NCI-H146 treated with DMSO at 0.1 percent for 48 hours (cell line): ENCODE measurements around the gene PPIL3.

Source experiments
- DNase-seq: peaks from one replicate; lab custom pipeline; 2025; ENCODE audit not compliant: unreplicated experiment; lab: John Stamatoyannopoulos, UW

The PPIL3 gene

DNA sequence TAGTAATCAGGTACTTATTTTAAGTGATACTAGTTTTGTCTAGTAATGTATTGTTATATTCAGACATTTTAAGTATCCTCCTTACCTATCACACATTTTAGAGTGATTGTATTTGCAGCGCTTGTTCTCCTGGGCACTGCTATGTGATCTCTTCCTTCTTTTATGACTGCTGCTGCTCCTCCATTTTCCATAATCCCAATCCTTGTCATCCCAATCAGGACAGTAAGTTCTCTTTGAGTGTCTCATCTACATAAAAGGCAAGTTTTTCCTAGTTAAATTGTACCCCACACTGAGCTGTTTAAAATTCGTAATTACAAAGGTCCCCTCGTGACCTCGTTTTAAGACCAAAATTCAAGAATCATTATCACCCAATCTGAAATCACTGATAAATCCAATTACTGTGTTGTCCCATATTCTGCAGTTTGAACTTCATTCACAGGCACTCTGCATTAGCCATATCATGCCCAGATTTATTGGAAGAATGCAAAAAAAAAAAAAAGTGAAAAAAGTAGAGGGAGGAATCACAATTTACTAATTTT lies 27.2 kb downstream of the PPIL3 start:
- no peak for DNase-seq

GRCh38 chr2:200860092-200860795 lies 28.6 kb downstream of the PPIL3 start:
- DNase-seq: no peak

DNA sequence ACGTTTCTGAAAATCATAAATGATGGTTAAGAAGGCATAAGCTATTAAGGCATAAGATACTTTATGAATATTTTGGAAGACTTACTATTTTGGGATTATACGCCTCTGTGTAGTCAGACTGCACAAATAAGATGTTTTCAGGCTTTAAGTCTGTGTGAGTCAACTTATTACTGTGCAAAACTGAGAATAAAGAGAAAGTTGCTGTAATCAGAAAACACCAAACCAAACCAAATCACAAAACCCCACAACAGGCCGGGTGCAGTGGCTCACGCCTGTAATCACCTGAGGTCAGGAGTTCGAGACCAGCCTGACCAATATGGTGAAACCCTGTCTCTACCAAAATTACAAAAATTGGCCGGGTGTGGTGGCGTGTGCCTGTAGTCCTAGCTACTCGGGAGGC lies 32.1 kb downstream of the PPIL3 start:
- no peak for DNase-seq

DNA sequence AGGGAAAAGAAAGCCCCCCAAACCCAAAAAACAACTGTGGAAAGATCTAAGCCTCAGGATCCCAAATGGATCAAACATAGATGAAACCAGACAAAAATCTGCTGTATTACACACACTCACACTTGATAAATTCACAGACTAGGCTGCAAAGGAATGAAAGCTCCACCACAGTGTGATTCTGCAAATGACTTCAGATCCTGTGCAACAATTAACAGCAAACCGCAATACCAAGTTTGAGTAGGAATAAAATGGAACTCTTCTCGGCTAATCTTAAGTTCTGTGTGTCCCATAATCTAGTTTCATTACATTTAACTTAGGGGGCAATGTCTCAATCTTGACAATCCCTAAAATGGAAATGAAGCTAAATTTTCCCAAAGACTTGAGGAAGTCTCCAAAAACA lies 36.3 kb downstream of the PPIL3 start:
- DNase-seq: no peak

DNA sequence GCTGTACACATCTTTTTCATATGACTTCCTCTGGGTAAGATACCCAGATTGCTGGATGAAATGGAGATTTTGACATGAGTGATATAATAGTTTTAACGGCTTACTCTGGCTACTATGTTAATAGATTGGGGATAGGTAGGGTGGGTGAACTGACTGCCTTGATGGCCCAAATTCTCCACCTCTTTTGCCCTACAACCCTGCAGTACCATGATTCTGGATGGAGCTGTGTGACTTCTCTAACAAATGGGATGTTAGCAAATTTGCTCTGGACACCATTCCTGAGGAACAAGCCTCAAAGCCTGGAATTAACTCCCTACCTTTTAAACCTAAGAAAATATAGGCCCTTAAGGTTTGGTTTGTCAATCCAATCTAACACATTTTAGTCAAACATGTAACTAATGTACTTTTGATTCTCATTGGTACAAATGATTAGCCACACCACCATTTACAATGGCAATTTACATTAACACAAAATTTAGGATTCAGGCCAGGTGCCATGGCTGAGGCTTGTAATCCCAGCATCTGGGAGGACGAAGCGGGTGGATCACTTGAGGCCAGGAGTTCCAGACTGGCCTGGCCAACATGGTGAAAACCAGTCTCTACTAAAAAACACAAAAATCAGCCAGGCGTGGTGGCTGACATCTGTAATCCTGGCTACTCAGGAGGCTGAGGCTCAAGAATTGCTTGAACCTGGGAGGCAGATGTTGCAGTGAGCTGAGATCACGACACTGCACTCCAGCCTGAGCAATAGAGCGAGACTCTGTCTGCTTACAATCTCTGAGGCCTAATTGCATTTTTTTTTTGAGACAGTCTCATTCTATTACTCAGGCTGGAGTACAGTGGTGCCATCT lies 37.3 kb downstream of the PPIL3 start:
- no peak for DNase-seq

DNA sequence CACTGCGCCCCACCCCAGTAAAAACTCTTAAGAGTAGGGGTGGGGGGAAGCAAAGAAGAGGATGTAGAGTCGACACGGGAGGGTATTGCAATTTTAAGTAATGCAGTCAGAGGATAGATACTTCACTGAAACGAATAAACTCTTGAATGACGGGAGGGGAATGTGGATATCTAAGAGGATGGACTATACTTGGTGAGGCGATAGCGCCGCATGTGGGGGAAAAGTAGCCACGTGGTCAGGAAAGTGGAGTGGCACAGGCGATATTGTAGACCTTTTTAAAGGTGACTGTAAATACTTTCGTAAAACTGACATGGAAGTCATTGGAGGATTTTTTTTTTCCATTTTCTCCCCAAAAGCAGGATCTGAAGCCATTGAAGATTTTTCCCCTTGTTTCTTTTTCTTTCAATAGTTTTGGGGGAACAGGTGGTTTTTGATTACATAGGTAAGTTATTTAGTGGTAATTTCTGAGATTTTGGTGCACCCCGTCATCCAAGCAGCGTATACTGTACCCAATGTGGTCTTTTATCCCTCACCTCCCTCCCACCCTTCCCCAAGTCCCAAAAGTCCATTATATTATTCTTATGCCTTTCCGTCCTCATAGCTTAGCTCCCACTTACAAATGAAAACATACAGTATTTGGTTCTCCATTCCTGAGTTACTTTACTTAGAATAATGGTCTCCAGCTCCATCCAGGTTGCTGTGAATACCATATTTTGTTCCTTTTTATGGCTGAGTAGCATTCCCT lies 38.2 kb downstream of the PPIL3 start:
- no peak for DNase-seq

DNA sequence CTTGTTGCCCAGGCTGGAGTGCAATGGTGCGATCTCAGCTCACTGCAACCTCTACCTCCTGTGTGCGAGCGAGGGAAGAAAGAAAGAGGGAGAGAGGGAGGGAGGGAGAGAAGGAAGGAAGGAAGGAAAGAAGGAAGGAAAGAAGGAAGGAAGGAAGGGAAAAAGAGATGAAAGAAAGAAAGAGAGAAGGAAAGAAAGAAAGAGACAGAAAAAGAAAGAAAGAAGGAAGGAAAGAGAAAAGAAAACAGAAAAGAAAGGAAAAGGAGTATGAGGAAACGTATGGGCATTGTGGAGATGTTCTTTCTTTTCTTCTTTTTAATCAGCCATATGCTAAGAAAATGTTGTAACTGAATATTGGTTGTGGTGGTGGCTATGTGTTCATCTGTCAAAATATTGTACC lies 40.9 kb downstream of the PPIL3 start:
- no peak for DNase-seq

DNA sequence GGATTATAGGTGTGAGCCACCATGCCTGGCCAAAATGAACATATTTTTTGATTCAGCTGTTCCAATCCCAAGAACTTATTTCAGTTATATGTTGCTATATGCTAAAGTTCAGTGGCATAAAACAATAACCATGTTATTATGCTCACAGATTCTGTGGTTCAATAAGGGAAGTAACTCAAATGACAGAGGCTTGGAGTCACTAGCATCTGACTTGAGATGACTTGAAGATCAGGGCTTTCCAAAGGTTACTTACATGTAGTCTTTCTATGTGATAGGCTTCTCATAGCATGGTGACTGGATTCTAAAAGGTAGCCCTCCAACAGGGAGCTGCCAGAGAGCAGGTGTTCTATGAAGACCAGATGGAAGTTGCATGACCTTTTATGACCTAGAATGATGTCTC lies 41.6 kb downstream of the PPIL3 start:
- no peak for DNase-seq

DNA sequence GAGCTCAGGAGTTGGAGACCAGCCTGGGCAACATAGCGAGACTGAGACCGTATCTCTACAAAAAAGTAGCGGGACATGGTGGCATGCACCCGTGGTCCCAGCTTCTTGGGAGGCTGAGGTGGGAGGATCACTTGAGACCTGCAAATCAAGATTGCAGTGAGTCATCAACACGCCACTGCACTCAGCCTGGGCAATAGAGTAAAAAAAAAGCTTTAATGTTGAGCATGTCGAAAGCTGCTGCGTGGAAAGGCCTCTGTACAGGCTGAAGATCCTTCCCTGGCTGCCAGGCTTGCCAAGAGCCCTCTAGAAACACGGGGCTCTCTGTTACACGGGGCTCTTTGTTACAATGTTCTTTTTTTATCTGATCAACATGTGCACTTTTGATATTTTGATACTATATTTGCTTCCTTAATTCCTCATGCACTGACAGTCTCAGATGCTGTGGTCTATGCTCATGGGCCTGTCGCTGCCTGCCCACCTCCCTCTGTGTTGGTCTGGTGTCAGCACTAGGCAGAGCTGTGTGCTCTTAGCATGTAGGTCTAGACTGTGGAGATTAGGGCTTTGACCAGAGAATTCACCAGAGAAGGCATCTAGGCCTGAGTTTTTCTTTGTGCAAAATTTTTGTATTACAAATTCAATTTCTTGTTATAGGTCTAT lies 43.1 kb downstream of the PPIL3 start:
- no peak for DNase-seq

- DNase-seq: no peak
These were observed 43.7 kb downstream of the PPIL3 start for GRCh38 chr2:200845194-200845593.

DNA sequence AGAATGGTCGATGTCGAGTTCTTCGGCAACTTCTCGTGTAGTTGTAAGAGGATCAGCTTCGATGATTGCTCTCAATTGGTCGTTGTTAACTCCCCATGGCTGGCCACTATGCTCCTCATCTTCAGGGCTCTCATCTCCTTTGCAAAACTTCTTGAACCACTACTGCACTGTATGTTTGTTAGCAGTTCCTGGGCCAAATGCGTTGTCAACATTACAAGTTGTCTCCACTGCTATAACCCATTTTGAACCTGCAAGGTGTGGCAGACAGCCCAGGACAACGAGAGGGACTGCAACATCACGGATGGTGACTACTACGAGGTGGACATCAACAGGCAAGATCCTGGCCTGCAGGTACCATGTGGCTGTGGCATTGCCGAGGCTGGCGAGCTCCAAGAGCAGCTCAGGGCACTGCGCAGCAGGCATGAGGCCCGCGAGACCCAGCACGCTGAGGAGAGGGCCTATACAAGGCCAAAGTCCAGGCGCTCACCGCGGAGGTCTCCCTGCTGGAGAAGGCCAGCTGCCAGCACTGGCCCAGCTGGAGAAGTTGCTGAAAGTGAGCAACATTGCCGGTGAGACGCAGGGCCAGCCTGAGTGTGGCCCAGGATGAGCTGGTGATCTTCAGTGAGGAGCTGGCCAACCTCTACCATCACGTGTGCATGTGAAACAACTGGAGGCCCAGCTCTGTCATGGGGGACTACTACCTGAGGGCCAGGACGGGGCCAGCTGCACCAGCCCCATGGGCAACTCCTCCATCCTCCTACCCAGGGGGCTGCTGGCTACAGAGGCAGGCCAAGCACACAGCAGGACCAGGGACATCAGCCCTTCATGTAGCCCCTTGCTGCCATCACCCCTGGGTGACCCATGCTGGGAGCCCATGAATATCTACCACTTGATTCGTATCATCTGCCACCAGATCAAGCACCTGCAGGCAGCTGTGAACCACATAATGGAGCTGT lies 44.6 kb downstream of the PPIL3 start:
- no peak for DNase-seq

DNA sequence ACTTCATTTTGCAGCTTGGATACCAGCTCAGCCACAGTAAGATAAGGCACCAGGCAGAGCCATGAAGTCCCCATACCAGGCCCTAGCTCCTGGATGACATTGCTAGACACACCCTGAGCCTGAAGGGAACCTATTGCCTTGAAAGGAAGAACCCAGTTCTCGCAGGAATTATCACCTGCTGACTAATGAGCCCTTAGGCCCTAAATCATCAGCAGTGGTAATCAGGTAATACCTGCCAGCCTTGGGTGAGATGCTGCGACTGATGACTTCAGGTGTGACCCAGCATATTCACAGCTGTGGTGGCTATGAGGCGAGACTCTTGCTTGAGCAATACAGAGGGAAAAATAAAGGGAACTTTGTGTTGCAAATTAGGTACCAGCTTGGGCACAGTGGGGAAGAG lies 49.4 kb downstream of the PPIL3 start:
- no peak for DNase-seq

GRCh38 chr2:200834701-200835100 lies 54.2 kb downstream of the PPIL3 start:
- no peak for DNase-seq

DNA sequence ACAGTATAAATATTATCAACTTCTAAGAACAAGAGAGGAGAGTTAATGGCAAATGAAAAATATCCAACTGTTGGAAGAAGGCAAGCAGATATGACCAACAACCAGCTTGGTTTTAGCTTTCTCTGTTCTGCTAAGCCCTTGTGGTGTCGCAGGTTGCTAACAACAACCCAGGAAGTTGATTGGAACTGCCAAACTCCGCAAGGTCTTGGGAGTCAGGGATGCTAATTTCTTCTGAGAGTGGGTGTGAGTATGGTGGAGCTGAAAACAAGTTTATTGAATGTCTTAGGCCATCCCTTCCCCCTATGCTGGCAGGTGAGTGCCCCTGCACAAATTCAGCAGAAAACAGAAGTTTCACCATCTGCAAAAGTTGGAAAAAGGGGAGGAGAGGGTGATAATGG lies 59.6 kb downstream of the PPIL3 start:
- DNase-seq: no peak

- no peak for DNase-seq
These were observed 60.2 kb downstream of the PPIL3 start for GRCh38 chr2:200828572-200829257.

GRCh38 chr2:200828104-200828503 lies 60.8 kb downstream of the PPIL3 start:
- no peak for DNase-seq

GRCh38 chr2:200821686-200822245 lies 67.1 kb downstream of the PPIL3 start:
- DNase-seq: no peak
